Fibroblast of lung (primary cell): ENCODE data around the gene SLC12A9. TPM values are rescaled to one million over a fixed set of nuclear protein-coding genes. Genes with fewer than 3 reads are reported as not detected.

Experiments
- DNase-seq, 2 donors: peaks; one replicate each; pipeline versions ENCODE4 v3.0.0 to v3.0.0-alpha.2; 2010; ENCODE audit warnings: low read depth in 2 of 2
- H2AFZ ChIP-seq: 2 replicates; pipeline ENCODE4 v1.5.1; 2012; ENCODE audit warnings: low read length, control low read depth, inconsistent platforms
- H3K27ac ChIP-seq: 2 replicates; pipeline ENCODE4 v1.5.1; 2011; ENCODE audit warnings: low read length, control low read depth; ENCODE audit not compliant: insufficient read depth
- H3K27me3 ChIP-seq: 2 replicates; pipeline ENCODE4 v1.5.1; 2011; ENCODE audit warnings: mild to moderate bottlenecking, low read length; ENCODE audit not compliant: control insufficient read depth, insufficient read depth
- H3K36me3 ChIP-seq: 2 replicates; pipeline ENCODE4 v1.5.1; 2011; ENCODE audit warnings: low read length; ENCODE audit not compliant: control insufficient read depth, insufficient read depth
- H3K4me1 ChIP-seq: 2 replicates; pipeline ENCODE4 v1.5.1; 2011; ENCODE audit warnings: low read length; ENCODE audit not compliant: control insufficient read depth, insufficient read depth; ENCODE audit errors: extremely low read depth
- H3K4me2 ChIP-seq: 2 replicates; pipeline ENCODE4 v1.5.1; 2011; ENCODE audit warnings: low read length, control low read depth; ENCODE audit not compliant: insufficient read depth; ENCODE audit errors: extremely low read depth
- H3K4me3 ChIP-seq, 4 experiments: fragments of 200-600 bp in 1 of 4; sonication (generic) in 1 of 4; replicated peaks in 1 of 4; 2 replicates each; pipeline ENCODE4 v1.5.1; 2011 to 2016; ENCODE audit warnings: low read length in 4 of 4, low read depth in 3 of 4, mild to moderate bottlenecking in 3 of 4, control low read depth in 2 of 4, inconsistent platforms in 1 of 4, mixed read lengths in 1 of 4; ENCODE audit not compliant: insufficient read depth in 1 of 4; ENCODE audit errors: control extremely low read depth in 1 of 4
- H3K79me2 ChIP-seq: 2 replicates; pipeline ENCODE4 v1.5.1; 2012; ENCODE audit warnings: mild to moderate bottlenecking, low read length, inconsistent platforms; ENCODE audit not compliant: control insufficient read depth, insufficient read depth
- H3K9ac ChIP-seq: 2 replicates; pipeline ENCODE4 v1.5.1; 2011; ENCODE audit warnings: mild to moderate bottlenecking, low read length, control low read depth; ENCODE audit not compliant: insufficient read depth
- H3K9me3 ChIP-seq: 2 replicates; pipeline ENCODE4 v1.5.1; 2012; ENCODE audit warnings: low read depth, low read length; ENCODE audit not compliant: control insufficient read depth, insufficient read depth
- H4K20me1 ChIP-seq: 2 replicates; pipeline ENCODE4 v1.5.1; 2011; ENCODE audit warnings: low read length; ENCODE audit not compliant: control insufficient read depth, insufficient read depth; ENCODE audit errors: extremely low read depth
- CTCF ChIP-seq, 2 donors: IDR thresholded peaks in 1 of 2; conservative IDR thresholded peaks in 1 of 2; 1 replicate in 1 of 2; 2 replicates in 1 of 2; pipeline ENCODE4 v1.5.1; 2011 to 2012; ENCODE audit warnings: low read length in 2 of 2, control low read depth in 1 of 2, inconsistent platforms in 1 of 2, low read depth in 1 of 2, mild to moderate bottlenecking in 1 of 2
- EZH2 ChIP-seq: IDR thresholded peaks from 2 replicates; pipeline ENCODE4 v1.5.1; 2012; ENCODE audit warnings: low read length, control low read depth, mild to moderate bottlenecking; ENCODE audit errors: missing control alignments
- polyA plus RNA-seq, 2 donors: library from polyadenylated mRNA; depleted of rRNA in 1 of 2; stranded (reverse) in 1 of 2; unstranded in 1 of 2; fragments of >200 nt; gene quantifications; 2 replicates each; pipeline ENCODE4 v1.2.1, GENCODE V29; 2011 to 2012; ENCODE audit warnings: missing spikeins in 1 of 2
- total RNA-seq: library from RNA; depleted of rRNA; stranded (reverse); fragments of >200 nt; gene quantifications from 2 replicates; pipeline ENCODE4 v1.2.1, GENCODE V29; 2014

SLC12A9 gene
- total and polyA plus RNA-seq, 2 donors (not counting 1 experiment from before 2014, with no cell fraction given) = 6.6 to 18.5 TPM

DNA sequence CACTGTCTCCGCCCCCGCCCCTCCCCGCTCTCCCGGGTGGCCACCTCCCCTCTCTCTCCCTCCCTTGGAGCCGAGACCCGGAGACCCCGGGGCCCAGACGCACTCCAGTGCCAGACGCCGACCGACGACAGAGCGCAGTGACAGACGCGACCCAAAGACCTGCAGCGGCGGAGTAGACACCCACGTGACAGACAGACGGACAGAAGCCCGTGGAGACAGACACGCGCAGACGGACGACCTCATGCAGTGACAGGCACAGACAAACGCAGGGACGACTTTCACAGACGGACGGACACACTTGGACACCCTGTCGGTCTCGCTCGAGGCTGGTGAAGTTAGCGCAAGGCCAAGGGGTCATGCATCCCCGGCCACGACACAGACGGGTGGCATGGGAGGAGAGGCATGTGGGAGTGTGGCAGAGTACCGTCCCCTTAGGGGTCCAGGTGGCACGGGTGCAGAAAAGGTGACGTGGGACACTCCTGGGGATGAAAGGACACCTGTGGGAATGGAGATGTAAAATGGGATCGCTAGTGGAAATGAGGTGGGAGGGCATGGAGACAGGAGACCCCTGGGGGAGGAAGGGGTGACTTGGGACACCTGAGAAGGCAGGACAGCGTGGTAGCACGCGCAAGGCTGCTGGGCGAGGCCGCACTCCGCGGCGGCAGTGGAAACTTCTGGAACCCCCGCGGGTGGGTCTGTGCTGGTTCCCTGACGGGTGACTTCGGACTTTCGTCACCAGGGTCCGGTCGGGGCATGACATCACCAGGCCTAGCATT lies 43.6 kb downstream of the SLC12A9 start:
- Histone ChIP-seq H3K27me3 (peaks cover 30% of the 10 kb centered on the region), H4K20me1 (no peaks in the 10 kb centered on the region), H2AFZ (no peak overlapping the region), H3K36me3 (no peaks in the 10 kb centered on the region), H3K27ac (no peak overlapping the region), H3K79me2 (no peaks in the 10 kb centered on the region), H3K4me3 (no peak overlapping the region), H3K9me3 (no peaks in the 10 kb centered on the region), H3K9ac (no peak overlapping the region), H3K4me2 (no peak overlapping the region), H3K4me1 (no peaks in the 10 kb centered on the region)
- DNase-seq = no peak
- TF ChIP-seq CTCF (conservative IDR thresholded peaks at IDR 0.05 in 1 of 2, IDR thresholded peaks at IDR 0.05 in 1 of 2; ENCODE audit: low read depth in 1 of 2, low read length in 2 of 2) (no peak), EZH2 (peak; percentile 100)

DNA sequence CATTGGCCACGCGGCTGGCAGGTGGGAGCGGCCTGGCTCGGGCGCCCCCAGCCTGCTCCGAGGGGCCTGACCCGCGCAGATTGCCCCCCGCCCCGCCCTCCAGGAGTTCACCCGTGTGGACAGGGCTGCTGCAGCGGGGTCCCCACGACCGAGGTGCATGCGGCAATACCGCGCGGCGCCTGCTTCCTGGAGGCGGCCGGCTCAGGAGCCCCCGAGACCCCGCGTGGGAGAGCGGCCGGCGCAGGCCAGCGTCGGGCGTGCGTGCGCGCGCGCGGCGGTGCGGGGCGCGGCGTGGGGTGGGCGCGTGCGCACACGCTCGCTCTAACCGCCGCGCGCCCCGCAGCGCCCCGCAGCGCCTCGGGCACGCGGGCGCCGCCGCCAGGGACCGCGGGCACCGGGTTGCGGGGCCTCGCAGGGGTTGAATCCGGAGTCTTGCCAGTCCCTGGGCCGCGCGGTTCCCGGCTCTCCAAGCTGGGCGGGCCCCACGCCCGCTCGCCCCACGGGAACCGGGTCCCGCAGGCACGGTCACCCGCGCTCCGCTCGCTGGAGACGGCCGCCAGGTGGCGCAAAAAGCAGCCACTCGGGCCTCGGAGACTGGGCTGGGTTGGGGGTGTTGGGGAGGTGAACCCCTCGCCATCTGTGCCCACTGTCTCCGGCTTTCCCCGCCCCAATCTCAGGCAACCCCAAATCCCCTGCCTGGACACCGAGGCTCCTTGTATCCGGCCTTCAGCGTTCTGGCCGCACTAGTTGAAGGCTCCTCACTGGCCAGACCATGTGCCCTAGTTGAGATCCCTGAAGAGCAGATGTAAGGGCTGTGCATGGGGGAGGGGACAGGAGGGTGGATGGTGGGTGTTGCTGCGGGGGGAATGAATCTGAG lies 44.5 kb downstream of the SLC12A9 start:
- no peaks in the 10 kb centered on the region for H4K20me1 ChIP-seq
- H3K9me3 ChIP-seq = no peaks in the 10 kb centered on the region
- no peaks in the 10 kb centered on the region for H3K79me2 ChIP-seq
- TF ChIP-seq CTCF (conservative IDR thresholded peaks at IDR 0.05 in 1 of 2, IDR thresholded peaks at IDR 0.05 in 1 of 2; ENCODE audit: low read depth in 1 of 2, low read length in 2 of 2) = peak; percentile 59 to 63
- no peak for TF ChIP-seq EZH2
- H3K4me1 ChIP-seq = no peaks in the 10 kb centered on the region
- no peak for DNase-seq
- H3K27me3 ChIP-seq = peaks cover 30% of the 10 kb centered on the region
- H3K4me2 ChIP-seq = peak overlapping the region; percentile 25
- no peaks in the 10 kb centered on the region for H3K36me3 ChIP-seq
- H3K9ac ChIP-seq = no peak overlapping the region
- H3K27ac ChIP-seq = no peak overlapping the region
- H2AFZ ChIP-seq = no peak overlapping the region
- H3K4me3 ChIP-seq = peak overlapping the region in 1 of 4 experiments; percentile 17

GRCh38 chr7:100897772-100898454 lies 45.4 kb downstream of the SLC12A9 start:
- DNase-seq = no peak
- no peaks in the 10 kb centered on the region for H3K79me2 ChIP-seq
- H3K4me3 ChIP-seq = no peak overlapping the region
- H3K36me3 ChIP-seq = no peaks in the 10 kb centered on the region
- no peaks in the 10 kb centered on the region for H3K9me3 ChIP-seq
- no peaks in the 10 kb centered on the region for H3K4me1 ChIP-seq
- no peaks in the 10 kb centered on the region for H4K20me1 ChIP-seq
- no peak overlapping the region for H2AFZ ChIP-seq
- H3K27me3 ChIP-seq = peaks cover 30% of the 10 kb centered on the region
- no peak overlapping the region for H3K9ac ChIP-seq
- TF ChIP-seq EZH2 = no peak
- no peak for TF ChIP-seq CTCF (conservative IDR thresholded peaks at IDR 0.05 in 1 of 2, IDR thresholded peaks at IDR 0.05 in 1 of 2; ENCODE audit: low read depth in 1 of 2, low read length in 2 of 2)
- H3K27ac ChIP-seq = no peak overlapping the region
- H3K4me2 ChIP-seq = no peak overlapping the region
